Mucosa of gallbladder (tissue), 1 donor: ENCODE measurements around the gene H2BW1. TPM values are rescaled to one million over a fixed set of nuclear protein-coding genes. Genes with fewer than 3 reads are reported as not detected.
"Not testable (repeated sequence)": the region's sequence is repeated elsewhere in the genome, so short reads cannot be mapped to it uniquely, and the experiment has no call there.

Experiments used
- DNase-seq: peaks from one replicate; pipeline ENCODE4 v3.0.0-alpha.2; 2020; ENCODE audit warnings: low spot score
- total RNA-seq: library from RNA; stranded (reverse); gene quantifications from one replicate; pipeline ENCODE4 v1.2.1, GENCODE V29; 2021
- donor health status: DM: no; HTN: no; CAD: no.

The H2BW1 gene, protein sequence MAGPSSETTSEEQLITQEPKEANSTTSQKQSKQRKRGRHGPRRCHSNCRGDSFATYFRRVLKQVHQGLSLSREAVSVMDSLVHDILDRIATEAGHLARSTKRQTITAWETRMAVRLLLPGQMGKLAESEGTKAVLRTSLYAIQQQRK
- total RNA-seq, result not detected

DNA sequence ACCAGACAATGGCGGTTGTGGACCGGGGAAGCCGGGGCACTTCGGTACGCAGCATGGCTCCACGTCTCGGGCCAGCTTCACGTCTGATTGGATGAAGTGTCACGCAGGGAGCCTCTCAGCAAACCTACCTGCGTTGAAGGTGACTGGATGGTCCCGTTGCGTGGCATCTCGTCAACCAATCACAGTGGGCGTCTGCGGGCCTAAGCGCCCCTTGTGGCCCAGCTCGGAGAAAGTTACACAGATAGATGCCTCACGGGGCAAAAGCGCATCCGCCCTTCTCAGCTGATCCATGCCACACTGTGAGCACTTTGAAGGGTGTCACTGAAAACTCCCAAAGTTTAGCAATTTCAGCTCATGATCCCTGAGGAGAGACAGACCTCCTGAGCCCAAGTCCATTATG lies at the start of gene H2BW1:
TSS of gene H2BW1 (minus strand) at position 103 of the 400 bp plus-strand sequence. CDS start 132 bp downstream, outside the sequence.
- no peak for DNase-seq

DNA sequence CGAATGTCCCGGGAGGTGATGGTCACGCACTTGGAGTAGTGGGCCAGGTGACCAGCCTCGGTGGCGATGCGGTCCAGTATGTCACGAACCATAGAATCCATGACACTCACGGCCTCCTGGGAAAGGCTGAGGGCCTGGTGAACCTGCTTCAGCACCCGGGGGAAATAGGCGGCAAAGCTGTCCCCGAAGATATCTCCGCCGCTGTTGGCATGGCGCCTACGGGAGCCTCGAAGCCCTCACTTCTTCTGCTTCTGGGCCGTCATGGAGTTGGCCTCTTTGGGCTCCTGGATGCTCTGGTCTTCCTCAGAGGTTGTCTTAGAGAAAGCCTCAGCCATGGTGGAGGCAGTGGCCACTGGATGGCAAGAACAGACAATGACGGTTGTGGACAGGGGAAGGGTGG lies 49.1 kb upstream of the H2BW1 start:
- DNase-seq, result not testable (repeated sequence)

DNA sequence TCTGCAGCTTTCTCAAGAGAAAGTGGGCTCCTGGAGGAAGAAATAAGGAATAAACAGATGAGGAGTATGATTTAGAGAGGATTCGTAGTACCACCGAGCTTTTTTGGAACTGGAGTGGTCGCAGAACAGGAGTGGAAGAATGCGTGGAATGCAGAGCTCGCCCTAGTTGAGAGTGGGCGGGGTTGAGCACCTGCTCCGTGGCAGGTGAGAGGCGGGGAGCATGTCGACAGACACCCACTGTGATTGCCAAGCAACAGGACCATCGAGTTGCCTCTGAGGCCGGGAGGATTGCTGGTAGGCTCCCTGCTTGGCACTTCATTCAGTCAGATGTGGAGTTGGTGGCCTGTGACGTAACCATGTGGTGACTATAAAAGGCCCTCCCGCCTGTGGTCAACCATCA lies 41.4 kb upstream of the H2BW1 start:
- DNase-seq, result not testable (repeated sequence)

DNA sequence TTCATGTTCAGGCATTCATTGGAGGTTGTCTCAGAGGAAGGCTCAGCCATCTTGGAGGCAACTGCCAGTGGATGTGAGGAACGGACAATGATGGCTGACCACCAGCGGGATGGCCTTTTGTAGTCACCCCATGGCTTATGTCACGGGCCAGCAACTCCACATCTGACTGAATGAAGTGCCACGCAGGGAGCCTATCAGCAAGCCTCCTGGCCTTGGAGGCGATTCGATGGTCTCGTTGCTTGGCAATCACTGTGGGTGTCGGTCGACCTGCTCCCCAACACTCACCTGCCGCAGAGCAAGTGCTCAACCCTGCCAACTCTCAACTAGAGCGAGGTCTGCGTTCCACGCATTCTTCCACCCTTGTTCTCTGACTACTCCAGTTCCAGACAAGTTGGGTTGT lies 33.7 kb upstream of the H2BW1 start:
- no peak for DNase-seq

DNA sequence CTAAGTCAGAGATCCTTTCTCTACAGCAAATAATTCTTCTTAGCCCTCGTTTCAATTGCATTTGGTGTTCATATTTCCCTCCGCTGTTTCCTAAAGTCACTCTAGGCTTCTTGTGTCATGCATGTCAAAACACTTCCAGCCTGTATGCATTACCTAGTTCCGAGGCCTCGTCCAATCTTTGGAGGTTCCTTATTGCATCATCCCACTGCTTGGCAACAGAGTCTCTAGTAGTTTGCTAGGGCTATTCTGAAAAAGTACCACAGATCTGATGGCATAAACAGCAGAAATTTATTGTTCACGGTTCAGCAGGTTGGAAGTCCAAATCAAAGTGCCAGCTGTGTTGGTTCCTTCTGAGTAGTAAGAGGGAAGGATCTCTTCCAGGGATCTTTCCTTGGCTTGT lies 32.1 kb upstream of the H2BW1 start:
- no peak for DNase-seq

DNA sequence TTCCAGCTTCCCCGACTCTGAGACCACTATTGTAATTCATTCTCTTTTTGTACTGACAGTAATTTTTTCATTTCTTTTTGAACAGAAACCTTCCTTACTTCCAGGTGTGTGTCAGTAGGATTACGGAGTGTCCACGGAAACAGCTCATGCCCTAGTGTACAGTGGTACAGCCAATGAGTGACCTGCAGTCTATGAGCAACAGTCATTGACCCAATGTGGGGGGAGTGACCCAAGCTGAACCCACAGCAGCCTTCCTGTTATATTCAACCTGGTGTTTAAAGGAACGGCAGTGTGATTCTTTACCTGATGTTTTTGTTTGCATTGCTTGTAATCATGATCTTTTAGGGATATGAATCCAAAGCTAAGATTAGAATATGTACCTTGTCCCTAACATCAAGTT lies 27.5 kb upstream of the H2BW1 start:
- no peak for DNase-seq

DNA sequence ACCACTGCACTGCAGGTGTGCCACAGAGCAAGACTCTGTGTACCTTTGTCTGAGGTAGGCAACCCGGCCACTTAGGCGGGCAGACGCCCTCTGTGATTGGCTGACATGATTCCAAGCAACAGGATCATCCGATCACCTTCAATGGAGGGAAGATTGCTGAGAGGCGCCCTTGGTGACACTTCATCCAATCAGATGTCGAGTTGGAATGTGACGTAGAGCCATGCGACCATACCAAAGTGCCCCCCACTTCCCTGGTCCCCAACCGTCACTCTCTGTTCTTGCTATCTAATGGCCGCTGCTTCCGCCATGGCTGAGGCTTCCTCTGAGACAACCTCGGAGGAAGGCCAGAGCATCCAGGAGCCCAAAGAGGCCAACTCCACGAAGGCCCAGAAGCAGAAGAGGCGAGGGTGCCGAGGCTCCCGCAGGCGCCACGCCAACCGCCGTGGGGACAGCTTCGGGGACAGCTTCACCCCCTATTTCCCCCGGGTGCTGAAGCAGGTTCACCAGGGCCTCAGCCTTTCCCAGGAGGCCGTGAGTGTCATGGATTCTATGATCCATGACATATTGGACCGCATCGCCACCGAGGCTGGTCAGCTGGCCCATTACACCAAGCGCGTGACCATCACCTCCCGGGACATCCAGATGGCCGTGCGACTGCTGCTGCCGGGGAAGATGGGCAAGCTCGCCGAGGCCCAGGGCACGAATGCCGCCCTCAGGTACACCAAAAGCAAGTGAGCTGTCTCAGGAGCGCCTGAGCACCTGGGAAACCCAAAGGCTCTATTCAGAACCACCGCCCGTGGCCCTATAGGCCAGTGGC lies 26.4 kb upstream of the H2BW1 start, which contains the start of gene H2BW2:
TSS of gene H2BW2 (plus strand) at position 268 of the 817 bp plus-strand sequence. CDS start at position 307, 39 bp downstream.
- no peak for DNase-seq

DNA sequence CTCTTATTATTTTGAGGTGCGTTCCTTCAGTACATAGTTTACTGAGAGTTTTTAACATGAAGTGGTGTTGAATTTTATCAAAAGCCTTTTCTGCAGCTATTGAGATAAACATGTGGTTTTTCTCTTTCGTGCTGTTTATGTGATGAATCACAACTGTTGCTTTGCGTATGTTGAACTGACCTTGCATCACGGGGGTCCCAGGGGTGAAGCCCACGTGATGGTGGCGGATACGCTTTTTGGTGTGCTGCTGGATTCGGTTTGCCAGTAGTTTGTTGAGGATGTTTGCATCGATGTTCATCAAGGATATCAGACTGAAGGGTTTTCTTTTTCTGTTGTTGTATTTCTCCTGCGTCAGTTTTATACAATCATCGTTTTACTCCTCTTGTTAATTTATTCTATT lies 4.6 kb upstream of the H2BW1 start:
- no peak for DNase-seq

DNA sequence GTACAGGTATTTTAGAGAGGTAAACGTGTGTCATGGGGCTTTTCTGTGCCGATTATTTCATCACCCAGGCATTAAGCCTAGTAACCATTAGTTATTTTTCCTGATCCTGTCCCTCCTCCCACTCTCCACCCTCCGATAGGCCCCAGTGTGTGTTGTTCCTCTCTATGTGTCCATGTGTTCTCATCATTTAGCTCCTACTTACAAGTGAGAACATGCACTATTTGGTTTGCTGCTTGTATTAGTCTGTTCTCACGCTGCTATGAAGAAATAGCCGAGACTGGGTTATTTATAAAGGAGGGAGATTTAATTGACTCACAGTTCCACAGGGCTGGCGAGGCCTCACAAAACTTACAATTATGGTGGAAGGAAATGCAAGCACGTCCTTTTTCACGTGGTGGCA lies 2.1 kb upstream of the H2BW1 start:
- not testable (repeated sequence) for DNase-seq

DNA sequence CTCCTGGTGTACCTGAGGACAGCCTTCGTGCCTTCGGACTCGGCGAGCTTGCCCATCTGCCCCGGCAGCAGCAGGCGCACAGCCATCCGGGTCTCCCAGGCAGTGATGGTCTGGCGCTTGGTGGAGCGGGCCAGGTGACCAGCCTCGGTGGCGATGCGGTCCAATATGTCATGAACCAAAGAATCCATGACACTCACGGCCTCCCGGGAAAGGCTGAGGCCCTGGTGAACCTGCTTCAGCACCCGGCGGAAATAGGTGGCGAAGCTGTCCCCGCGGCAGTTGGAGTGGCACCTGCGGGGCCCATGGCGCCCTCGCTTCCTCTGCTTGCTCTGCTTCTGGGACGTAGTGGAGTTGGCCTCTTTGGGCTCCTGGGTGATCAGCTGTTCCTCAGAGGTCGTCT lies 350 bp downstream of the H2BW1 start:
- no peak for DNase-seq

DNA sequence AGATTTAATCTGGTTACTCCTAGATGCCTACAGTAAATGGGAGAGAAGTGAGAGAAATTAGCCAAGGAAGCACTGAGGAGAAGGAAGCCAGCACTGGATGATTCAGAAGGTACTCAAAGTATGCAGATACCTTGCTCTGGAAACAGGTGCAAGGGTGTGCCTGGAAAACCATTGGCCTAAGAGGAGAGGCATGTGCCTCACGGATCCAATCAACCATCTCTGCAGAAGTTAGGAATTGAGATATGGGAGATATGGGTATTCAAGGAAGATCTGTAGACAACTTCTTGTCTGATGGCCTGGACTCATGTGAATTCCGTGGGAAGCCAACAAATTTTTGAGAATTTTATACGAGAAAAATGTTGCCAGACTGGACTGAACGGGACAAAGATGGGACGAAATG lies 4.7 kb downstream of the H2BW1 start:
- DNase-seq, result no peak

DNA sequence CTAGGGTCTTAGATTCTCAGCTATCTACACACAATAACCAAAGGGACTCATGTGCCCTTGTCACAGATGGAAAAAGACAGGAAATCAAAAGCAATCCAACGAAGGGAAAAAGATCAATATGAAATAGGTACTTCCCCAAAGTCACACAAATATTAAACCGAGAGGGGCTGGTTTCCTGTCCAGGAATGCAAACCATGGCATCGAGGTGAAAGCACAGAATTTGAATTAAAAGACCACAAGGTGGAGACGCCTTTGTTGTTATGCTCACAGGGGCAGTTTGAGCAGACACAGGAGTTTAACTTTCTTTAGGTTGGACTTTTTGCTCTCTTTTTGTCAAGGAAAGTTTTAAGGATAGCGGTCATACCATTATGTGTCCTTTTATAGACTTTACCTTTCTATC lies 14.3 kb downstream of the H2BW1 start:
- DNase-seq, result no peak

DNA sequence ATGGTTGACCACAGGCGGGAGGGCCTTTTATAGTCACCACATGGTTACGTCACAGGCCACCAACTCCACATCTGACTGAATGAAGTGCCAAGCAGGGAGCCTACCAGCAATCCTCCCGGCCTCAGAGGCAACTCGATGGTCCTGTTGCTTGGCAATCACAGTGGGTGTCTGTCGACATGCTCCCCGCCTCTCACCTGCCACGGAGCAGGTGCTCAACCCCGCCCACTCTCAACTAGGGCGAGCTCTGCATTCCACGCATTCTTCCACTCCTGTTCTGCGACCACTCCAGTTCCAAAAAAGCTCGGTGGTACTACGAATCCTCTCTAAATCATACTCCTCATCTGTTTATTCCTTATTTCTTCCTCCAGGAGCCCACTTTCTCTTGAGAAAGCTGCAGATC lies 30.0 kb downstream of the H2BW1 start:
- not testable (repeated sequence) for DNase-seq

DNA sequence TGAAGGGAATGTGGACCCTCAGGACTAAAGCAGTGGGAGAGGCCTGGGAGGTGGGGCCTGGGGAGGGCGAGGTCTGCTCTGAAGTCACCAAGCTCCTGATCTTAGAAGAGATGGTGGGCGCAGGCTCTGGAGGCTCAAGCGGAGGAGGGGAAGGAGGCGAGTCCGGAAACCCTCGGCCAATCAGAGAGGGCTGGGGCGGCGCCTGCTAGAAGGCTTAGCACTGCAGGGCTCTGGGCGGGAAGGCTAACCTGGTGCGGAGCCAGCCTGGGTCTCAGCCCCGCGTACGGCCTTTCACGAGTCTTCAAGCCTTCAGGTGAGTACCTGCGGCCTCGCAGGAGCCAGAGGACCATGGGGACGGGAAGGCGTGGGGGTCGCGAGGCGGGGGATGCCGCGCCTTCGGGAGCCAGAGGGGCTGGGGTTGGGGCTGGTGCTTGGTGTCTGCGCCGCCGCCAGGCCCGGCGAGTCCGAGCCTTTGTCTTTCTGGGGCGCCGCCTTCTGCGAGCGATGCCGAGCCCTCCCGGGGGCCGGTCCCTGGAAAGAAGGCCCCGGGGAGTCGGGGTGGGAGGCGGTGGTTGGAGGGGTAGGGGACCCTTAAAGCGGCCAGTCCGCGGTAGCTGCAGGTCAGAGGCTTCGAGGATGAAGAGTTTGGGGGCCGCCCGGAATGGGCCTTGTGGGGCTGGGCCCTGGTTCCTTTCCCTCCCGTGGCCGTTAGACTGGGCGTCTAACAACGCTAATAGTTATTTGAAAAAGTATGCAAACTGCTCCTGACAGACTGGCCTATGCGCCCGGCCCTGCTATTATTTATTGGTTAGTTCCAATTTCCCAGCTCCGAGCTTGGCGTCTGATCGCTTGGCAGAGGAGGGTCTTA lies 50.9 kb downstream of the H2BW1 start, which contains the start of gene TMSB15B:
TSS of gene TMSB15B (plus strand) at position 217 of the 868 bp plus-strand sequence.
- not testable (repeated sequence) for DNase-seq

Other genes with a start within 250 kb of the H2BW1 start
- gene PLP1, start 236.9 kb downstream of the H2BW1 start, total RNA-seq, result 13.8 TPM
- 5.7 TPM for gene RAB9B, start 181.5 kb downstream of the H2BW1 start, total RNA-seq
- gene TMSB15B, start 51.1 kb downstream of the H2BW1 start, total RNA-seq, result 2.0 TPM
- 0.17 TPM for gene H2BW2, start 26.2 kb upstream of the H2BW1 start, total RNA-seq
- 2.4 TPM for gene TMSB15C, start 62.5 kb upstream of the H2BW1 start, total RNA-seq
- 1.0 TPM for gene ZCCHC18, start 98.8 kb upstream of the H2BW1 start, total RNA-seq
- gene SLC25A53, start 143.3 kb upstream of the H2BW1 start, total RNA-seq, result 14.5 TPM
- 18.9 TPM for gene FAM199X, start 152.7 kb upstream of the H2BW1 start, total RNA-seq
- not detected for gene ESX1, start 241.2 kb upstream of the H2BW1 start, total RNA-seq